Esophagus squamous epithelium (tissue), 4 donors: ENCODE data around the gene MYBPC1.

Source experiments
- POLR2A ChIP-seq, 4 donors: fragments of 450-650 bp; IDR thresholded peaks; one replicate each; pipeline ENCODE4 v1.6.1; 2017; ENCODE audit warnings: antibody characterized with exemption in 4 of 4, mild to moderate bottlenecking in 4 of 4, moderate library complexity in 3 of 4
- TF ChIP-seq, protein P1 (sequence below), 6 experiments: fragments of 450-650 bp in 4 of 6; fragments of 200-600 bp in 2 of 6; sonication (generic) in 2 of 6; IDR thresholded peaks; one replicate each; pipeline ENCODE4 v1.5.1; 2016 to 2019; ENCODE audit warnings: antibody characterized with exemption in 6 of 6, mild to moderate bottlenecking in 4 of 6, moderate library complexity in 4 of 6

DNA sequence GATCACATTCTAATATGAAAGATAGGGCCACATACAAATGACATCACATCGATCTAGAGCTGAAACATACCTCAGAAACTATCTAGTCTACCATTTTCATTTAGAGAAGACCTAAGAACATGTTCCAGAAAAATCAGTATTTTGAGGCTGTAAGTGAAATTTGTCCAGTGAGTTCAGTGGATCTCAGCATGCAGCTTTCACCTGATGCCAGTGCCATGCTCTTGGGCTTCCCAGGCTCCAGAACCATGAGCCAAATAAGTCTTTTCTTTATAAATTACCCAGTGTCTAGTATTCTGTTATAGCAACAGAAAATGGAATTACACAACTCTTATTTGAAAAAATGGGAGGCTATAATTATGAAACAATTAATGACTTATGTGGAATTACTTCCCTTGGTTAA is 111.6 kb downstream of the MYBPC1 start:
- TF ChIP-seq, protein P1, sequence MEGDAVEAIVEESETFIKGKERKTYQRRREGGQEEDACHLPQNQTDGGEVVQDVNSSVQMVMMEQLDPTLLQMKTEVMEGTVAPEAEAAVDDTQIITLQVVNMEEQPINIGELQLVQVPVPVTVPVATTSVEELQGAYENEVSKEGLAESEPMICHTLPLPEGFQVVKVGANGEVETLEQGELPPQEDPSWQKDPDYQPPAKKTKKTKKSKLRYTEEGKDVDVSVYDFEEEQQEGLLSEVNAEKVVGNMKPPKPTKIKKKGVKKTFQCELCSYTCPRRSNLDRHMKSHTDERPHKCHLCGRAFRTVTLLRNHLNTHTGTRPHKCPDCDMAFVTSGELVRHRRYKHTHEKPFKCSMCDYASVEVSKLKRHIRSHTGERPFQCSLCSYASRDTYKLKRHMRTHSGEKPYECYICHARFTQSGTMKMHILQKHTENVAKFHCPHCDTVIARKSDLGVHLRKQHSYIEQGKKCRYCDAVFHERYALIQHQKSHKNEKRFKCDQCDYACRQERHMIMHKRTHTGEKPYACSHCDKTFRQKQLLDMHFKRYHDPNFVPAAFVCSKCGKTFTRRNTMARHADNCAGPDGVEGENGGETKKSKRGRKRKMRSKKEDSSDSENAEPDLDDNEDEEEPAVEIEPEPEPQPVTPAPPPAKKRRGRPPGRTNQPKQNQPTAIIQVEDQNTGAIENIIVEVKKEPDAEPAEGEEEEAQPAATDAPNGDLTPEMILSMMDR (IDR thresholded peaks at IDR 0.05): no peak
- TF ChIP-seq POLR2A (IDR thresholded peaks at IDR 0.05): no peak
